Neural cell (in vitro differentiated cells): ENCODE data around the gene PHLPP1. TPM values are rescaled to one million over a fixed set of nuclear protein-coding genes. Genes with fewer than 3 reads are reported as not detected.

Experiments
- H2AFZ ChIP-seq: fragments of 200-600, 300-800 bp; sonication (generic), shearing (Covaris generic); 2 replicates; pipeline ENCODE4 v1.6.0; 2014; ENCODE audit warnings: low read depth, mild to moderate bottlenecking, antibody characterized with exemption, low read length, moderate library complexity
- H3F3A ChIP-seq: fragments of 200-600 bp; shearing (Covaris generic); 2 replicates; pipeline ENCODE4 v1.6.1; 2016; ENCODE audit warnings: mild to moderate bottlenecking, moderate library complexity, mixed read lengths, antibody characterized with exemption, low read length; ENCODE audit not compliant: insufficient read depth, poor library complexity, severe bottlenecking
- H3K27ac ChIP-seq: fragments of 200-600, 300-800 bp; sonication (generic), shearing (Covaris generic); 2 replicates; pipeline ENCODE4 v1.5.1; 2014; ENCODE audit warnings: mild to moderate bottlenecking, low read length, moderate library complexity
- H3K27me3 ChIP-seq: fragments of 300-800, 200-600 bp; sonication (generic), shearing (Covaris generic); 2 replicates; pipeline ENCODE4 v1.6.0; 2014; ENCODE audit warnings: mild to moderate bottlenecking, low read depth, low read length, moderate library complexity; ENCODE audit not compliant: insufficient read depth
- H3K36me3 ChIP-seq: fragments of 300-800, 200-600 bp; sonication (generic), shearing (Covaris generic); 2 replicates; pipeline ENCODE4 v1.5.1; 2014; ENCODE audit warnings: mild to moderate bottlenecking, antibody characterized with exemption, low read length, moderate library complexity; ENCODE audit not compliant: insufficient read depth
- H3K4me2 ChIP-seq: fragments of 300-800, 200-600 bp; sonication (generic), shearing (Covaris generic); 2 replicates; pipeline ENCODE4 v1.6.0; 2014; ENCODE audit warnings: mild to moderate bottlenecking, low read length
- H3K4me3 ChIP-seq: fragments of 300-800, 200-600 bp; sonication (generic), shearing (Covaris generic); 2 replicates; pipeline ENCODE4 v1.5.1; 2014; ENCODE audit warnings: mild to moderate bottlenecking, low read length, moderate library complexity
- H3K79me2 ChIP-seq: fragments of 200-600 bp; shearing (Covaris generic); replicated peaks from 2 replicates; pipeline ENCODE4 v1.6.0; 2014; ENCODE audit warnings: mild to moderate bottlenecking, low read length, moderate library complexity; ENCODE audit not compliant: insufficient read depth
- H3K9ac ChIP-seq: fragments of 300-800, 200-600 bp; sonication (generic), shearing (Covaris generic); 2 replicates; pipeline ENCODE4 v1.6.1; 2016; ENCODE audit warnings: mild to moderate bottlenecking, low read length, mixed read lengths
- H3K9me2 ChIP-seq: fragments of 200-600 bp; shearing (Covaris generic); 2 replicates; pipeline ENCODE4 v1.6.1; 2016; ENCODE audit warnings: mild to moderate bottlenecking, low read length, mixed read lengths; ENCODE audit not compliant: insufficient read depth
- H3K9me3 ChIP-seq: fragments of 200-600, 300-800 bp; sonication (generic), shearing (Covaris generic); 2 replicates; pipeline ENCODE4 v1.6.1; 2016; ENCODE audit warnings: mild to moderate bottlenecking, mixed run types, low read length, moderate library complexity, mixed read lengths
- H4K20me1 ChIP-seq: fragments of 200-600 bp; shearing (Covaris generic); 2 replicates; pipeline ENCODE4 v1.6.1; 2016; ENCODE audit warnings: mild to moderate bottlenecking, mixed run types; ENCODE audit not compliant: insufficient read depth
- EP300 ChIP-seq: fragments of 450-650 bp; conservative IDR thresholded peaks from 2 replicates; pipeline ENCODE4 v1.6.1; 2014; ENCODE audit warnings: antibody characterized with exemption, mild to moderate bottlenecking, moderate library complexity; ENCODE audit not compliant: poor library complexity, severe bottlenecking
- EZH2 ChIP-seq: fragments of 200-600, 300-800 bp; shearing (Covaris generic), sonication (generic); IDR thresholded peaks from 2 replicates; pipeline ENCODE4 v1.6.1; 2014; ENCODE audit warnings: antibody characterized with exemption, low read length, borderline replicate concordance, mild to moderate bottlenecking; ENCODE audit not compliant: insufficient read depth, poor library complexity, severe bottlenecking
- MXI1 ChIP-seq: fragments of 450-650 bp; conservative IDR thresholded peaks from 2 replicates; pipeline ENCODE4 v1.6.1; 2014; ENCODE audit warnings: antibody characterized with exemption, mild to moderate bottlenecking; ENCODE audit not compliant: poor library complexity, severe bottlenecking
- POLR2AphosphoS5 ChIP-seq: IDR thresholded peaks from 2 replicates; pipeline ENCODE4 v1.6.1; 2012
- RAD21 ChIP-seq: fragments of 450-650 bp; conservative IDR thresholded peaks from 2 replicates; pipeline ENCODE4 v1.6.1; 2014; ENCODE audit warnings: antibody characterized with exemption, mild to moderate bottlenecking, moderate library complexity
- SMC3 ChIP-seq: fragments of 450-650 bp; conservative IDR thresholded peaks from 2 replicates; pipeline ENCODE4 v1.6.1; 2014; ENCODE audit warnings: antibody characterized with exemption, mild to moderate bottlenecking, moderate library complexity; ENCODE audit not compliant: poor library complexity
- TAF1 ChIP-seq: IDR thresholded peaks from 2 replicates; pipeline ENCODE4 v1.6.1; 2012; ENCODE audit warnings: low read depth
- polyA plus RNA-seq: library from polyadenylated mRNA; depleted of rRNA; stranded (reverse); fragments of >200 nt; gene quantifications from 2 replicates; pipeline ENCODE4 v1.2.3, GENCODE V29; 2014
- TF ChIP-seq, protein P1 (sequence below): IDR thresholded peaks from 2 replicates; pipeline ENCODE4 v1.6.1; 2012; ENCODE audit warnings: borderline replicate concordance
- TF ChIP-seq, protein P2 (sequence below): fragments of 450-650 bp; IDR thresholded peaks from 2 replicates; pipeline ENCODE4 v1.5.1; 2014; ENCODE audit warnings: antibody characterized with exemption, mild to moderate bottlenecking, moderate library complexity; ENCODE audit not compliant: poor library complexity, severe bottlenecking

Gene PHLPP1
- polyA plus RNA-seq, 1 donor from 2014 or later, result 4.5 TPM

DNA sequence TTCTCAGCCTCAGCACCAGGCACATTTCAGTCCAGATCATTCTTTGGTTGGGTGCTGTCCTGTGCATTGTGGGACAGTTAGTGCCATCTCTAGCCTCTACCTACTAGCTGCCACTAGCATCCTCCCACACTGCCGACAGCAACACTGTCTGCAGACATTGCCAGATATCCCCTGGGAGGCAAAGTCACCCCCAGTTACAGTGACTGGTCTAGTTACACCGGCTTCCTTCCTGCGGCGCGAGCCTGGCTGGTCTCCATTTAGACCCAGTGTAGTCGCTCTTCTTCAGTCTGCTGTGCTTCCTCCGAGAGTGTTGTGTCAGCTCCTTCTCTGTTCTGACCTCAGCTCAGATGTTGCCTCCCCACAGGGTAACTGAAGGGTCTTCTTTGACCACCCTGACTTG lies 283.1 kb downstream of the PHLPP1 start:
- H2AFZ ChIP-seq, result no peak overlapping the region
- H3K9ac ChIP-seq, result no peak overlapping the region
- H4K20me1 ChIP-seq, result no peaks in the 10 kb centered on the region
- TF ChIP-seq EZH2 (no peak), SMC3 (no peak)
- TF ChIP-seq, protein P1, sequence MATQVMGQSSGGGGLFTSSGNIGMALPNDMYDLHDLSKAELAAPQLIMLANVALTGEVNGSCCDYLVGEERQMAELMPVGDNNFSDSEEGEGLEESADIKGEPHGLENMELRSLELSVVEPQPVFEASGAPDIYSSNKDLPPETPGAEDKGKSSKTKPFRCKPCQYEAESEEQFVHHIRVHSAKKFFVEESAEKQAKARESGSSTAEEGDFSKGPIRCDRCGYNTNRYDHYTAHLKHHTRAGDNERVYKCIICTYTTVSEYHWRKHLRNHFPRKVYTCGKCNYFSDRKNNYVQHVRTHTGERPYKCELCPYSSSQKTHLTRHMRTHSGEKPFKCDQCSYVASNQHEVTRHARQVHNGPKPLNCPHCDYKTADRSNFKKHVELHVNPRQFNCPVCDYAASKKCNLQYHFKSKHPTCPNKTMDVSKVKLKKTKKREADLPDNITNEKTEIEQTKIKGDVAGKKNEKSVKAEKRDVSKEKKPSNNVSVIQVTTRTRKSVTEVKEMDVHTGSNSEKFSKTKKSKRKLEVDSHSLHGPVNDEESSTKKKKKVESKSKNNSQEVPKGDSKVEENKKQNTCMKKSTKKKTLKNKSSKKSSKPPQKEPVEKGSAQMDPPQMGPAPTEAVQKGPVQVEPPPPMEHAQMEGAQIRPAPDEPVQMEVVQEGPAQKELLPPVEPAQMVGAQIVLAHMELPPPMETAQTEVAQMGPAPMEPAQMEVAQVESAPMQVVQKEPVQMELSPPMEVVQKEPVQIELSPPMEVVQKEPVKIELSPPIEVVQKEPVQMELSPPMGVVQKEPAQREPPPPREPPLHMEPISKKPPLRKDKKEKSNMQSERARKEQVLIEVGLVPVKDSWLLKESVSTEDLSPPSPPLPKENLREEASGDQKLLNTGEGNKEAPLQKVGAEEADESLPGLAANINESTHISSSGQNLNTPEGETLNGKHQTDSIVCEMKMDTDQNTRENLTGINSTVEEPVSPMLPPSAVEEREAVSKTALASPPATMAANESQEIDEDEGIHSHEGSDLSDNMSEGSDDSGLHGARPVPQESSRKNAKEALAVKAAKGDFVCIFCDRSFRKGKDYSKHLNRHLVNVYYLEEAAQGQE, result no peak
- H3K36me3 ChIP-seq, result no peaks in the 10 kb centered on the region
- H3K27ac ChIP-seq, result no peak overlapping the region
- H3K9me2 ChIP-seq, result no peaks in the 10 kb centered on the region
- no peaks in the 10 kb centered on the region for H3K79me2 ChIP-seq
- H3K9me3 ChIP-seq, result no peaks in the 10 kb centered on the region
- H3K27me3 ChIP-seq, result no peaks in the 10 kb centered on the region
- no peak overlapping the region for H3K4me2 ChIP-seq
- H3F3A ChIP-seq, result no peaks in the 10 kb centered on the region
- no peak overlapping the region for H3K4me3 ChIP-seq

DNA sequence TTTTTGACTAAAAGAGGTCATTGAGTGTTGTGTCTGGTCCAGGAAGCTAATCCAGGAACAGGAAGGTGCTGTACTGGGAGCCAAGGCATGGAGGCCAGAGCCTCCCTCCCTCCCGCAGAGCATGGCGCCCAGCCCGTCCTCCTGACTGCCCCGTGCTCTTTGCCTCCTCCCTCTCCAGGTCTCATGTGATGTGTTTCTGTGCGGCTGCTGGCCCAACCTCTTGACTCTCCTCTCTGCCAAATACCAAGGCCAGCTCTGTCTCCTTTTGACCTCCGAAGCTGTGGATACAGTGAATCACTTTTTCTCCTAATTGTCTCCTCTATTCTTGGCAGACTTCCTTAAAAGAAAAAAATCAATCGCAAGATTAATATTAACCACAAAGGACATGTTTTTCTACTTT lies 284.1 kb downstream of the PHLPP1 start:
- no peak overlapping the region for H3K27ac ChIP-seq
- H3K9me2 ChIP-seq, result no peaks in the 10 kb centered on the region
- TF ChIP-seq RAD21 (no peak), EZH2 (no peak), TAF1 (no peak), MXI1 (no peak), POLR2AphosphoS5 (no peak), EP300 (no peak), SMC3 (no peak)
- TF ChIP-seq, protein P2, sequence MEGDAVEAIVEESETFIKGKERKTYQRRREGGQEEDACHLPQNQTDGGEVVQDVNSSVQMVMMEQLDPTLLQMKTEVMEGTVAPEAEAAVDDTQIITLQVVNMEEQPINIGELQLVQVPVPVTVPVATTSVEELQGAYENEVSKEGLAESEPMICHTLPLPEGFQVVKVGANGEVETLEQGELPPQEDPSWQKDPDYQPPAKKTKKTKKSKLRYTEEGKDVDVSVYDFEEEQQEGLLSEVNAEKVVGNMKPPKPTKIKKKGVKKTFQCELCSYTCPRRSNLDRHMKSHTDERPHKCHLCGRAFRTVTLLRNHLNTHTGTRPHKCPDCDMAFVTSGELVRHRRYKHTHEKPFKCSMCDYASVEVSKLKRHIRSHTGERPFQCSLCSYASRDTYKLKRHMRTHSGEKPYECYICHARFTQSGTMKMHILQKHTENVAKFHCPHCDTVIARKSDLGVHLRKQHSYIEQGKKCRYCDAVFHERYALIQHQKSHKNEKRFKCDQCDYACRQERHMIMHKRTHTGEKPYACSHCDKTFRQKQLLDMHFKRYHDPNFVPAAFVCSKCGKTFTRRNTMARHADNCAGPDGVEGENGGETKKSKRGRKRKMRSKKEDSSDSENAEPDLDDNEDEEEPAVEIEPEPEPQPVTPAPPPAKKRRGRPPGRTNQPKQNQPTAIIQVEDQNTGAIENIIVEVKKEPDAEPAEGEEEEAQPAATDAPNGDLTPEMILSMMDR, result no peak
- TF ChIP-seq, protein P1, result no peak
- no peaks in the 10 kb centered on the region for H3F3A ChIP-seq
- H2AFZ ChIP-seq, result no peak overlapping the region
- H4K20me1 ChIP-seq, result no peaks in the 10 kb centered on the region
- H3K79me2 ChIP-seq, result no peaks in the 10 kb centered on the region
- no peaks in the 10 kb centered on the region for H3K9me3 ChIP-seq
- no peaks in the 10 kb centered on the region for H3K36me3 ChIP-seq
- no peak overlapping the region for H3K4me2 ChIP-seq
- H3K27me3 ChIP-seq, result no peaks in the 10 kb centered on the region
- no peak overlapping the region for H3K9ac ChIP-seq
- H3K4me3 ChIP-seq, result no peak overlapping the region
